ENCODE data around the gene KCNG2. TPM values are rescaled to one million over a fixed set of nuclear protein-coding genes. Genes with fewer than 3 reads are reported as not detected.
A peak's percentile ranks its signal among the peaks of the same experiment; 100 is the strongest.

KCNG2 gene
- total RNA-seq, 1 donor from 2014 or later, result not detected

DNA sequence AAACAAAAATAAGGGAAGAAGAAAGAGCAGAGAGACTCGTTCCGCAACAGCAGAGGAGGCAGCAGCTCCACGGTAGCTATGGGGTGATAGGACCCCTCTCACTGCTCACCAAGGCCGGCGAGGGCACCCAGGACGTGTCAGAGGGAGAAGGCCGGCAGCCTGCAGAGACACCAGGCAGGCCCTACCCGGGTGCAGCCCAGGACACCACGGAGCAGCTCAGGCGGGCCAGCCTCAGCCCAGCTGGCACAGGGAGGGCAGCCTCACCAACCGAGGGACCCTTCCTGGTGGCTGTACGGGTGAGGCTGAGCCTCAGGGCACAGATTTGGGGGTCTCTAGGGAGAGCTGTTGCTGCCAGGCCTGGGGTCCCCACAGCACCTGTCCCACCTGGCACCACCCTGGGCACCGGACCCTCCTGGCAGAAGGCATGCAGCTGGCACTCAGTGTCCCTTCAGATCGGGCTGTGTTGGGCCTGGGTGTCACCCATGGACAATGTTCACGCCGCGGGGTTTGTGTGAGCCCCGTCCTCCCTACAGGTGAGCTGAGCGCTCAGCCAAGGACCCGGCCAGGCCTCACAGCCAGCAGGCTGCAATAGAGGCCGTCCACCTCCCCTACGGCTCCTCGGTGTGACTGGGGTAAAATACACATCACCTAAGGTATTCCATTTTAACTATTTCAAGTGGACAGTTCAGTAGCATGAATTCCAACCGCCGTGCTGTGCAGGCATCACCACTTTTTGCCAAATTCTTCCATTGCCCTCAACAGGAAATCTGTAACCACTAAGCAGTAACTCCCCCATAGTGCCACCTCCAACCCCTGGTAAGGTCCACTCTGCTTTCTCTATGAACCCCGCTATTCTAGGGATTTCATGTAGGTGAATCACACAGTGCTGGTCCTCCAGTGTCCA is 21.6 kb downstream of the KCNG2 start:
- CTCF ChIA-PET, result no interaction called here
- peaks cover 3% of the 10 kb centered on the region for H3K27me3 Mint-ChIP-seq
- H3K4me3 Mint-ChIP-seq, result peak overlapping the region; percentile 73
- intact Hi-C loops (cut with micrococcal nuclease), result loop anchor here (1.0 kb wide), 1 partner anchor 8 kb away; no protein-coding TSS in a partner anchor
- H3K9me3 Mint-ChIP-seq, result no peaks in the 10 kb centered on the region
- DNase-seq (no peak), ATAC-seq (ENCODE audit: low read depth) (peak; percentile 32)
- H3K4me1 Mint-ChIP-seq, result peaks cover 32% of the 10 kb centered on the region
- H3K27ac Mint-ChIP-seq, result peak overlapping the region; percentile 84
- TF ChIP-seq, protein P1, sequence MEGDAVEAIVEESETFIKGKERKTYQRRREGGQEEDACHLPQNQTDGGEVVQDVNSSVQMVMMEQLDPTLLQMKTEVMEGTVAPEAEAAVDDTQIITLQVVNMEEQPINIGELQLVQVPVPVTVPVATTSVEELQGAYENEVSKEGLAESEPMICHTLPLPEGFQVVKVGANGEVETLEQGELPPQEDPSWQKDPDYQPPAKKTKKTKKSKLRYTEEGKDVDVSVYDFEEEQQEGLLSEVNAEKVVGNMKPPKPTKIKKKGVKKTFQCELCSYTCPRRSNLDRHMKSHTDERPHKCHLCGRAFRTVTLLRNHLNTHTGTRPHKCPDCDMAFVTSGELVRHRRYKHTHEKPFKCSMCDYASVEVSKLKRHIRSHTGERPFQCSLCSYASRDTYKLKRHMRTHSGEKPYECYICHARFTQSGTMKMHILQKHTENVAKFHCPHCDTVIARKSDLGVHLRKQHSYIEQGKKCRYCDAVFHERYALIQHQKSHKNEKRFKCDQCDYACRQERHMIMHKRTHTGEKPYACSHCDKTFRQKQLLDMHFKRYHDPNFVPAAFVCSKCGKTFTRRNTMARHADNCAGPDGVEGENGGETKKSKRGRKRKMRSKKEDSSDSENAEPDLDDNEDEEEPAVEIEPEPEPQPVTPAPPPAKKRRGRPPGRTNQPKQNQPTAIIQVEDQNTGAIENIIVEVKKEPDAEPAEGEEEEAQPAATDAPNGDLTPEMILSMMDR (IDR thresholded peaks at IDR 0.05), result no peak
- H3K36me3 Mint-ChIP-seq (ENCODE audit: low read depth), result no peaks in the 10 kb centered on the region
- POLR2A ChIA-PET, result interaction anchor here (0.9 to 1.1 kb wide), 4 partner anchors 130 to 215 kb away, joined by 3 to 4 read pairs (median 3); partner anchors contain the start of genes RBFA and TXNL4A

DNA sequence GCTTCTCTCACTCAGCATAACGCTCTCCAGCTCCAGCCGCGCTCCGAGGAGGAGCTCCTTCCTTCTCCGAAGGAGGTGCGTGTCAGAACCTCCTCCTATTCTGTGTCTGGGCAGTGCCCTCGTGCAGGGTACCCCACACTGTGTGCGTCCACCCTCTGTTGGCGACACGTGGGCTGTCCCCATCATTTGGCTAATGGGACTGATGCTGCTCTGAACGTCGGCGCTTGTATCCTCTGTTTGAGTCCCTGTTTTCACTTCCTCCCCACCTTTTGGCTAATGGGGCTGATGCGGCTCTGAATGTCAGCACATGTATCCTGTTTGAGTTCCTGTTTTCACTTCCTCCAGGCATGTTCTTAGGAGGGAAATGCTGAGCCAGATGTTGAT is 22.2 kb downstream of the KCNG2 start:
- H3K9me3 Mint-ChIP-seq, result no peaks in the 10 kb centered on the region
- peaks cover 36% of the 10 kb centered on the region for H3K4me1 Mint-ChIP-seq
- POLR2A ChIA-PET, result interaction anchor here (1.0 to 1.1 kb wide), 3 partner anchors 168 to 214 kb away, joined by 3 to 4 read pairs (median 3); partner anchors contain the start of genes RBFA and TXNL4A
- TF ChIP-seq, protein P1 (IDR thresholded peaks at IDR 0.05), result no peak
- H3K4me3 Mint-ChIP-seq, result peak overlapping the region; percentile 73
- H3K27ac Mint-ChIP-seq, result peak overlapping the region; percentile 84
- DNase-seq, result peak; percentile 42
- CTCF ChIA-PET, result no interaction called here
- intact Hi-C loops (cut with micrococcal nuclease), result loop anchor here (1.0 to 10.0 kb wide), 8 partner anchors 7 to 439 kb away; partner anchors contain the start of genes CTDP1, RBFA, SLC66A2 and TXNL4A
- H3K27me3 Mint-ChIP-seq, result peaks cover 3% of the 10 kb centered on the region
- peak; percentile 94 for ATAC-seq (ENCODE audit: low read depth)
- no peaks in the 10 kb centered on the region for H3K36me3 Mint-ChIP-seq (ENCODE audit: low read depth)

DNA sequence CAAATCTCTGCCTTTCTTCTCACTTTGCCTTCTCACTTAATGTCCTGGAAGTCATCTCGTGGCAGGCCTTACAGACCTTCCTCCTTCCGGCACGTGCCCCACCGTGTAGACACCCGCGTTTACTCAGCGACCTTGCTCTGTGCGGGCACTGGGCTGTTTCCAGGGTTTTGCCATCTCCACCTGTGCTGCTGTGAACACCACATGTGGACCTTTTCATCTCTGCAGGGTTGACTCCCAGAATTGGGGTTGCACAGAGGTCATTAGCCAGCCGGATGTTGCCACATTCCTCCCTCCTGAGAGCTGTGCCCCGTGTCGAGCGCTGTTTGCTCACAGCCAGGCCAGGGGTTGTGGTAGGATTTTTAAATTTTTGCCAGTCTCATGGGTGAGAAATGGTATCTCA is 25.4 kb downstream of the KCNG2 start:
- ATAC-seq (ENCODE audit: low read depth), result no peak
- Mint-ChIP-seq H3K36me3 (ENCODE audit: low read depth) (no peaks in the 10 kb centered on the region), H3K27ac (no peak overlapping the region), H3K27me3 (no peaks in the 10 kb centered on the region), H3K4me3 (no peak overlapping the region), H3K4me1 (peaks cover 47% of the 10 kb centered on the region), H3K9me3 (no peaks in the 10 kb centered on the region)
- CTCF ChIA-PET, result no interaction called here
- no peak for DNase-seq
- TF ChIP-seq, protein P1 (IDR thresholded peaks at IDR 0.05), result no peak
- intact Hi-C loops (cut with micrococcal nuclease), result loop anchor here (10.0 kb wide), 1 partner anchor 212 kb away; the partner anchor contains the start of gene RBFA
- POLR2A ChIA-PET, result no interaction called here

DNA sequence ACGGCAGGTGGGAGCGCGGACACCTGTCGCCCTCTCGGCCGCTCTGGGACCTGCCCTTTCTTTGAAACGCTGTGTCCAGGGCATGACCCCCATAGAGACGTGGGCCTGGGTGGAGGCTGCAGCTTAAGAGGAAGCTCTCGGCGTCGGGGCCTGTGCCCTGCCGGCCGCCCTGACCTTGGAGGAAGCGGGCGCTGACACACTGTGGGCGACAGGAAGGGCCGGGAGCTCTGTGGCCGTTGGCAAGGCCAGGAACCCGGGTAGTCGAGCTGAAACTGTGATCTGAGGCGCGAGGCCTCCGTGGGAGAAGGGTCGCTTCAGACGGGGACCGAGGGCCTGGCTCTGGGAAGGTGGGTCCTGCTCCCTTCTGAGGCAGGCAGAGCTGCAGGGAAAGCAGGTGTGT is 28.2 kb downstream of the KCNG2 start:
- H3K4me3 Mint-ChIP-seq, result peak overlapping the region; percentile 30
- POLR2A ChIA-PET, result no interaction called here

More for the DNA sequence above, 28.2 kb downstream of the KCNG2 start:
- intact Hi-C loops (cut with micrococcal nuclease), result loop anchor here (10.0 kb wide), 1 partner anchor 209 kb away; the partner anchor contains the start of gene RBFA
- H3K36me3 Mint-ChIP-seq (ENCODE audit: low read depth), result no peaks in the 10 kb centered on the region
- TF ChIP-seq, protein P1 (IDR thresholded peaks at IDR 0.05), result no peak
- peaks cover 21% of the 10 kb centered on the region for H3K4me1 Mint-ChIP-seq
- ATAC-seq (ENCODE audit: low read depth), result no peak
- H3K27me3 Mint-ChIP-seq, result no peaks in the 10 kb centered on the region
- CTCF ChIA-PET, result interaction anchor here (1.1 kb wide), 2 partner anchors 18 to 33 kb away, joined by 3 to 4 read pairs; no protein-coding TSS in a partner anchor
- H3K27ac Mint-ChIP-seq, result no peak overlapping the region
- no peak for DNase-seq
- H3K9me3 Mint-ChIP-seq, result no peaks in the 10 kb centered on the region
